ENCODE data around the gene BACH1.

BACH1 gene

DNA sequence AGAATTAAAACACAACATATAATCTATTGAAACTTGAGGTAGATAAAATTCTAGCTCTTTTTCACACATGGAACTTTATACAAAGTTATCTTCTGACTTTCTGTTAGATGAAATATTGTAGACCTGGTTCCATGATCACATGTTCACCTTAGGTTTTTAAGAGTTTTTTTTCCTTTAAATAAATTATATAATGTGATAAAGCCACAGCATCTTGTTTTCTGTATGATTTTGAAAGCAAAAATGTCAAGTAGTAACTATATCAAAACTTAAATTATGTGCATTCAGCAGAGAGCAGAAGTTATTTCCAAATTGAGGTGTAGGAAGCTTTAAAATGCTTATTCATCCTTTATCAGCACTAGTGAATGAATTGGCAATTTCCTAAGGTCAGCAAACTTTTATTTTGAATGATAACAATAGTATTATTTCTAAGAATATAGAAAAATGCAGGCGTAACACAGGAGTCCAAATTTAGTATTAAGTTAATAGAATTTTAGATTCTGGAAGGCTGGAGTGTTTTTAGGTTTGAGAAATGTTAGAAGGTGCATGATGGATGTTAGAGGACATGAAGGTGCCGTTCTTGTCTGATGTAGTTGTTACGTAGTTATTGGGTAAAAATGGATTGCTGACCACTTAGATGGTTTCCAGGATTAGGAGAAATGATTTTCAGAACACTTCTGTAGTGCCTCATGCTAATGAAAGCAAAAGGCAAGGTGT lies 17.5 kb downstream of the BACH1 start:
- DNase-seq, result no peak

DNA sequence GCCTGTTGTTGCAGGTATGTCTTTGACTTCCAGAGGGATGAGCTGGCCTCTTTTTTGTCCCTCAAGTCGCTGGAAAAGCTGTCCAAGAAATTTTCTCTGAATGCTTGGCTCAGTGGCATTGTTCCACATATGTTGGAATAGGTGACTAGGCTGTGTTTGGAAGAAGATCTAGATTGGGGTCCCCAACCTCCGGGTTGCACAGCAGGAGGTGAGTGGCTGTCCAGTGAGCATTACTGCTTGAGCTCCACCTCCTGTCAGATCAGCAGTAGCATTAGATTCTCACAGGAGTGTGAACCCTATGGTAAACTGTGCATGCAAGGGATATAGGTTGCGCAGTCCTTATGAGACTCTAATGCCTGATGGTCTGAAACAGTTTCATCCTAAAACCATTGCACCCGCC lies 18.1 kb downstream of the BACH1 start:
- no peak for DNase-seq

DNA sequence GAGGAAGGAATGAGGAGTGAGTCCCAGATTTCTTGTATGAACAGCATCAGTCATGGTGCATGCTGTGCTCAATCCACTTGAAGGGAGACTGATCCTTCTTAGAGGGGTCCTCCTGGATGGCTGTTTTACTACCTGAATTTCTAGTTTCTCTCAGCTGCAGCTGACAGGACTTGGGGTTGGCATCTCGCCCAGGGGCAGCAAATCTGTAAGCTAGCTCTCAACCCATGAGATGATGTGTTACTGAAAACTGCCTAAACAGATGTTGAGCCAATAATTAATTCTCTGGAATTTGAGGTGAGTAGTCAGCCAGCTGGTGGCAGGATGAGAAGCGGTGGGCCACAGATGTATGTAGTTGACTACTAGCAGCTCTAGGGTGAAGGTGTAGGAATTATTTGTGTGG lies 19.6 kb downstream of the BACH1 start:
- peak; percentile 71 for DNase-seq

DNA sequence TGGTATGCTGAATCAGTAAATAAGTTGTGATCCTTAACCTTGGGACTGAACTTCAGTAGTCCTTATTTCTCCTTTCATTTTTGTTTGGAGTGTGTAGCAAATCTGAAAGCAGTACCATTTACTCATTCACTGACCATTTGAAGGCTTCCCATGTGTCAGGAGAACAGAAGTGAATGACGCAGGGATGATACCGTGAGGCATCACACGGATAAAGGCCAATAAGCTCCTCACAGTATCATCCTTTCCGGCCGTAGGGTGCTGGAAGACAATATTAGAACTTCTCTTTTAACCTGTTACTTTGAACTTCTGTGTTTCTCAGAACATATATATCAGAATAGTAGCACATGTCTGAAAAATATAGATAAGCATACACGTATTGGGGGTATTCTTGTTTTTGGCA lies 21.3 kb downstream of the BACH1 start:
- DNase-seq, result no peak

DNA sequence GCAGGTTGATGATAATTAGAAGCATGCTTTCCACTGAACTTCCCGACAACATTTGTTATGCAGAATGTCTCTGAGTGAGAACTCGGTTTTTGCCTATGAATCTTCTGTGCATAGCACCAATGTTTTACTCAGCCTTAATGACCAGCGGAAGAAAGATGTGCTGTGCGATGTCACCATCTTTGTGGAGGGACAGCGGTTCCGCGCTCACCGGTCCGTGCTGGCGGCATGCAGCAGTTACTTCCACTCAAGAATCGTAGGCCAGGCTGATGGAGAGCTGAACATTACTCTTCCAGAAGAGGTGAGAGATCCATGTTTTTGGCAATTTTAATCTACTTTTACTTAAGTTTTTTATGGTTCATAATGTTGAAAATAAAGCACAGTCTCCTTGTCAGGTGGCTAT lies 22.5 kb downstream of the BACH1 start:
- no peak for DNase-seq

DNA sequence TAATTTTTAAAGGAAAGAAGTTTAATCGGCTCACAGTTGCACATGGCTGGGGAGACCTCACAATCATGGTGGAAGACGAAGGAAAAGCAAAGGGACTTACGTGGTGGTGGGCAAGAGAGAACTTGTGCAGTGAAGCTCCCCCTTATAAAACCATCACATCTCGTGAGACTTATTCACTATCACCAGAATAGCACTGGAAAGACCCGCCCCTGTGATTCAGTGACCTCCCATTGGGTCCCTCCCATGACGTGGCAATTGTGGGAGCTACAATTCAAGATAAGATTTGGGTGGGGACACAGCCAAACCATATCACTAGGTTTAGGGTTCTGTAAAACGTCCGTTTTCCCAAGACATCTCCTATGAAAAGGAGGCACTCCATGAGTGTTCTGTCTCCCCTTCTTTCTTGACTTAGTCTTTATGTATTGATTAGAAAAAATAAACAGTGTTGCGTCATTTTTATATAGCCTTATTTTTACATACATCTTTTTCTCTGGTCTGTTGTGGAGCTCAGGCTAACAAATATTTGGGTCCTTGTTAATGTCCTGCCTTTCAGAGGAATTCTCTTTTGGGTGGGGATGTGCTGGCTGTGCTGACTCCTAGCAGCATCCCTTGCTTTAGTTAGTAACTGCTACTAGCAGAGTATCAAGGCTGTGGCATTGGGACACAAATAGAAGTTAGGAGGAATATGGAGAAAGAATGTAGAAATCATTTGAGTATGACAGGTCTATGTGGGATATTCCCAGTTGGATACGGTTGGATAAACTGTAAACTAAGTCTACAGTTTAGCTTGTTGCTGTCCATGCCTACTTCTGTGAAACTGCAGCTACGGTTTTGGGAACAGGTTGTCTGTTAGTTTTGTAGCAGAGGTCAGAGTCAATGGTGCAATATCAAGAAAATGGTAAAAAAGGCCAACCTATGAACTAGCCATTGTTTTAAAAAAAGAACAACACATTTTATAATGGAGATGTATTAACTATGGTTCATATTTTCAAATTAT lies 23.5 kb downstream of the BACH1 start:
- DNase-seq, result no peak

- DNase-seq, result no peak
Measured at GRCh38 chr21:29323189-29323588, 24.5 kb downstream of the BACH1 start.

DNA sequence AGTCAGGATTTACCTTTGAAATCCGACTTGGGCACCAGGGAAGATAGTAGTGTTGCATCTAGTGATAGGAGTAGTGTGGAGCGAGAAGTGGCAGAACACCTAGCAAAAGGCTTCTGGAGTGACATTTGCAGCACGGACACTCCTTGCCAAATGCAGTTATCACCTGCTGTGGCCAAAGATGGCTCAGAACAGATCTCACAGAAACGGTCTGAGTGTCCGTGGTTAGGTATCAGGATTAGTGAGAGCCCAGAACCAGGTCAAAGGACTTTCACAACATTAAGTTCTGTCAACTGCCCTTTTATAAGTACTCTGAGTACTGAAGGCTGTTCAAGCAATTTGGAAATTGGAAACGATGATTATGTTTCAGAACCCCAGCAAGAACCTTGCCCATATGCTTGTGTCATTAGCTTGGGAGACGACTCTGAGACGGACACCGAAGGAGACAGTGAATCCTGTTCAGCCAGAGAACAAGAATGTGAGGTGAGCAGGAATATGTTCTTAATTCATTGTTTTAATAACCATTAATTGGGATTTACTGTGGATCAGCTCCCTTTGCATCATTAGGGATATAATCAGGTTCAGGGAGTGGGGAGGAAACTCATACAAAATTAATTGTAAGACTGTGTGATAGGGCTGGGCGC lies 28.3 kb downstream of the BACH1 start:
- no peak for DNase-seq

DNA sequence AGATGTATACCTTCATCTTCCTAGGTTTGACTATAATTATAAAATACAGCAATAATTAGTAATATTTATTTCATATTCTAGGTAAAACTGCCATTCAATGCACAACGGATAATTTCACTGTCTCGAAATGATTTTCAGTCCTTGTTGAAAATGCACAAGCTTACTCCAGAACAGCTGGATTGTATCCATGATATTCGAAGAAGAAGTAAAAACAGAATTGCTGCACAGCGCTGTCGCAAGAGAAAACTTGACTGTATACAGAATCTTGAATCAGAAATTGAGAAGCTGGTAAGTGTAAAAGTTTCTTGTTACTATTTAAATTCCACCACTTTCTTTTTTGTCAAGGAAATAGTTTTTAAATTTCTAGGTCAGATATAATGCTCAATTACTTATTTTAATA lies 30.7 kb downstream of the BACH1 start:
- DNase-seq, result no peak

DNA sequence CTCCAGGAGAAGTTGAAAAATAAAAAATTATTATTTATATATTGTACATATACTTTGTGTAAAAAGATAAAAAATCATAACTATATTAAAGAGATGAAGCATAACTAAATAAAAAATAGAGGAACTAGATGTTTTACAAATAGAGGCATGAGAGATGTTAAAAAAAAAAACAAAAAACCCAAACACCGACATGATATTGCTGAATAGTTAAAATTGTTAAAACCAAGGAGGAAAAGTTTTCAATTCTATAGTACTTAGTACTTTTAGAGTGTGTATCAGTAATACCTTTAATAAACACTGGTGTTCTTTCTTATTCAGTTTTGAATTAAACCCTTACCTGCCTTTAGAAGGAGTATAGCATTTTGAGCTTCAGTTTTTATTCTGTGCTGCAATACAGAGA lies 32.1 kb downstream of the BACH1 start:
- no peak for DNase-seq

- no peak for DNase-seq
Measured at GRCh38 chr21:29332461-29333362, 34.0 kb downstream of the BACH1 start.

DNA sequence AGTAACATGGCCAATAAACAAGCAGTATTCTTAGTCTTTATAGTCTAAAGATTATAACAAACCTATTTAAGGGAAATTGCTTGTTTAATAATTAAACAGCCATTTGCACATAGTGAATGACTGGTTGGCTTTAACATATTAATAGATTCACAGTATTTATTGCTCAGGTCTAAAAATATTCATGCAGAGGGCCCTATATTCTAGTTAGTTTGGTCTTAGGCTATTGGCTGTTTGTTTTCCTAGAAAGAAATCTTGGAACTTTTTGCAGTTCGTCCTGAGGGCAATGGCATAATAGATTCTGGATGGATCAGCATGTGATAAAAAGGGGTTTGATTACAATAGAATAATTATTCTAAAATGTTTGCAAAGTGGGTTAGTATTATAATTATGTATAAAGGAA lies 34.7 kb downstream of the BACH1 start:
- no peak for DNase-seq

DNA sequence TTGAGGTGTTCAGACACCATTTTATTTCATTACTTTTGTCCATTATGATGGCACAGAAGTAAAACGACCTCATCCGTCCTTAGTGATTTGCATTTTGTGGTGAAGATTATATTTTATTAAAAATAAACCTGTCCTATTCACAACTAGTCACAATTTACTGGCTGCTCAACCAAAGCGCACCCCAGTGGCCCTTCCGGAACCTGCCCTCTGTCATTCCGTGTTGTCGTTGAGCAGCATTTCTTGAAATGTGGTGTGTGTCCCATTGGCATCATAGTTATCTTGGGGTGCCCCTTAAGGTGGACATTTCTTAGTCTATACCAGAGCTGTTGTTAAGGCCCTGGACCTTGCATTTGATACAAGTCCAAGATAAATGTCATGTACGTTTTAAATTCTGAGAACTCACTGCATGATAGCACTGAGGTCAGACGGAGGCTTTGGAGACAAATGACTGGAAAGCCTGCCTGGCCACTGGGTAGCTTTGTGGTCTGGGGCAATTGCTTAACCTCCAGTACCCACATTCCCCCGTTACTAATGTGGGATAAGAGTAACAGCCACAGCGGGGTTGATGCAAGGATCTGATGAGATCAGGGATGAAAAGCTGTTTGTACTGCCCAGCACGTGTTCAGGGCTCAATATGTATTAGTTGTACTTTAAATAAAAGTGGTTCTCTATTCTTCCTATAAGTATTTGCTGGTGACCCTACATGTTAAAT lies 36.2 kb downstream of the BACH1 start:
- DNase-seq, result no peak

DNA sequence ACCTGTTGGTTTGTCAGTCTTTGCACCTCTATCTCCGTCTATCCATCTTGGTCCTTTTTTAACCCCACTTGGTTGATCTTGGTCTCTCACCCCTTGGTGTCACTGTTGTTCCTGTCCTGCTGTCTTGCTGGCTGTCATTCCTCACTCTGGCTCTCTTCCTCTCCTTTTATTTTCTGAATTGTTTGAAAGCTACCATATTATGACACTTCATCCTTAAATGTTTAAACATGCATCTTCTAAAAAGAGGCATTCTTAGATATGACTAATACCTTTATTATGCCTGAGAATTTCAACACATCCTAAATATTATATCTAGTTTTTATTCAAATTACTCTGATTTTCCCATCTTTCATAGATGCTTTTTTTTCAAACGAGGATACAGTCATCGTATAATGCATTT lies 37.0 kb downstream of the BACH1 start:
- DNase-seq, result no peak

- DNase-seq, result no peak
Measured at GRCh38 chr21:29338256-29338655, 39.5 kb downstream of the BACH1 start.

DNA sequence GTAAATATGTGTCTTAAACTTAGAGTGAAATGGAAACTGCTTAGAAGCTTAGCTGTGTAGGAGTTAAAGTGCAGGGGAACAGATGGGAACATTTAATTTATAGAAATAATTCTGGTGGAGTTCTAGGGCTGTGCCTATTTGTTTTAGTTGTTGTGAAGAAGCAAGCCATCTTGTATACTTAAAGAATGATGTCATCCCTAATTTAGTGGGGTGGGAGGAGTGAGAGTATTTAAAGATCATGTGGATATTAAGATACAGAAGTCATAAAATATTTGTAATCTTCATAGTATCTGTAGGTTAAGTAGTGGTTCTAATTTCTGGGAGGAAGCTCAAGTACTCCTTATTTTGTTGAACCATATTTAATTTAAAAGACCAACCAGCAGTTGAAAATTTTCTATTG lies 41.5 kb downstream of the BACH1 start:
- no peak for DNase-seq

GRCh38 chr21:29342363-29342957 lies 43.7 kb downstream of the BACH1 start:
- DNase-seq, result no peak

GRCh38 chr21:29343519-29343918 lies 44.8 kb downstream of the BACH1 start:
- no peak for DNase-seq

GRCh38 chr21:29346281-29346680 lies 47.6 kb downstream of the BACH1 start:
- no peak for DNase-seq

DNA sequence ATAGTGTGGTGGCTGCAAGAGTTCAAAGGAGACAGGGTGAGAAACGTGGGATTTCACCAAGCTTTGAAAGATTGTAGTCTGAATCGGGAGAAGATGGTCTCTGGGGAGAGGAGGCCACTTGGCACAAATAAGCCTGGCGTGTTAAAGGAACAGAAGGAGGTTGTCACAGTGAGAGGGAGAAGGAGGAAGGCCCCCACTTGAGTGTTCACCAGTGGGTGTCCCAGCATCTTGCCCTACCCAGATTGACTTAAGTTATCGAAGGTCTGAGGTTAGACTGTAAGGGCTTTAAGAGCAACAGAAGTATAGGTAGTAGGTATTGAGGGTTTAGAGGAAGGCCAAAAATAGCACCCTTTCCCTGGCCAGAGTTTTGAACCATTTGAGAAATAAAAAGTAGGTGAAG lies 48.0 kb downstream of the BACH1 start:
- no peak for DNase-seq

- no peak for DNase-seq
Measured at GRCh38 chr21:29347274-29347681, 48.6 kb downstream of the BACH1 start.

DNA sequence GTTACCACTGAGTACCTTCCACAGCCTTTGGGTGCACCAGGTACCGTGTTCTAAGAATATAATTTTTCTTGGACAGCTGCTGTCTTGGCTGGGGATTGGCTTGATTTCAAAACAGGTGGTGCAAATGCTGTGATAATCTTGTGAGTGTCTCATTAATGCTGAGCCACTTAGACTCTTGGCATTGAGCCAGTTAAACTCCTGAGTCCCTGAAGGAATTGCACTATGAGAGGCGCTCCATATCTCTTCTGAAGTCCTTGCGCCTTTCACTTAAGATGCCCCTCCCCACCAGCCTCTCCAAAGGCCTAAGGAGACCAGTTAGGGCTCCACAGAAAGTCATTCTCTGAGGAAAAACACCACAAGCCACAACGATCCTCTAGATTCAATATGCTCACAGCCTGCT lies 51.0 kb downstream of the BACH1 start:
- DNase-seq, result peak; percentile 96

Data from DMS79 treated with DMSO at 0.1 percent for 48 hours (cell line).